Stomach (tissue), 9 donors: ENCODE measurements around the gene SNAPC2. TPM values are rescaled to one million over a fixed set of nuclear protein-coding genes. Genes with fewer than 3 reads are reported as not detected.
"Not testable (repeated sequence)": the region's sequence is repeated elsewhere in the genome, so short reads cannot be mapped to it uniquely, and the experiment has no call there.

Experiments
- DNase-seq, 2 donors: peaks; one replicate each; pipeline versions ENCODE4 v3.0.0 to v3.0.0-alpha.2; 2013 to 2019
- H3K27ac ChIP-seq, 5 donors: fragments of 200-600 bp in 4 of 5; sonication (generic) in 4 of 5; one replicate each; pipeline ENCODE4 v1.5.1; 2013 to 2019; ENCODE audit warnings: mild to moderate bottlenecking in 1 of 5, moderate library complexity in 1 of 5
- H3K27me3 ChIP-seq, 3 donors: fragments of 200-600 bp; sonication (generic); one replicate each; pipeline ENCODE4 v1.5.1; 2017 to 2019; ENCODE audit warnings: mixed run types in 1 of 3
- H3K36me3 ChIP-seq, 4 donors: fragments of 200-600 bp; sonication (generic); 1 replicate in 3 of 4; 2 replicates in 1 of 4; pipeline ENCODE4 v1.5.1; 2016 to 2019
- H3K4me1 ChIP-seq, 4 donors: fragments of 200-600 bp; sonication (generic); one replicate each; pipeline ENCODE4 v1.5.1; 2016 to 2019
- H3K4me3 ChIP-seq, 4 donors: fragments of 200-600 bp; sonication (generic) in 3 of 4; one replicate each; pipeline ENCODE4 v1.5.1; 2016 to 2019; ENCODE audit warnings: mild to moderate bottlenecking in 1 of 4
- H3K9me3 ChIP-seq, 4 donors: fragments of 200-600 bp; sonication (generic); one replicate each; pipeline ENCODE4 v1.5.1; 2016 to 2019
- CTCF ChIP-seq, 7 experiments: fragments of 450-650 bp in 4 of 7; fragments of 200-600 bp in 3 of 7; sonication (generic) in 3 of 7; IDR thresholded peaks; one replicate each; pipeline ENCODE4 v1.5.1; 2016 to 2019; ENCODE audit warnings: antibody characterized with exemption in 7 of 7, control low read depth in 2 of 7, mild to moderate bottlenecking in 1 of 7
- EP300 ChIP-seq: sonication (generic); formaldehyde crosslinking; IDR thresholded peaks from one replicate; pipeline ENCODE4 v1.6.1; 2017; ENCODE audit warnings: antibody characterized with exemption
- POLR2A ChIP-seq, 4 donors: fragments of 450-650 bp; IDR thresholded peaks; one replicate each; pipeline ENCODE4 v1.6.1; 2016; ENCODE audit warnings: antibody characterized with exemption in 4 of 4, control low read depth in 2 of 4, mild to moderate bottlenecking in 1 of 4, moderate library complexity in 1 of 4
- POLR2AphosphoS5 ChIP-seq, 3 donors: sonication (generic); formaldehyde crosslinking; IDR thresholded peaks; one replicate each; pipeline ENCODE4 v1.6.1; 2016; ENCODE audit warnings: antibody characterized with exemption in 3 of 3
- WGBS, 5 donors: extraction: QIAGEN DNeasy Blood & Tissue Kit in 3 of 5; methylation state at CpG; one replicate each; pipeline versions ENCODE4 v1.1.5 to v1.1.7; 2013 to 2018; 5-methylcytosine and 5-hydroxymethylcytosine counted together
- intact Hi-C: fragments of 100-400 bp; cut with DNase I; formaldehyde crosslinking; loops from one replicate; pipeline ENCODE4 v1.15.1; 2023; ENCODE audit warnings: low total_unique reads
- polyA plus RNA-seq, 3 donors: library from polyadenylated mRNA; stranded (reverse); fragments of 200-250 nt; gene quantifications; one replicate each; pipeline ENCODE4 v1.2.3, GENCODE V29; 2013
- total RNA-seq, 5 donors: library from RNA; depleted of rRNA; stranded (reverse); fragments of >200 nt; gene quantifications; one replicate each; pipeline versions ENCODE4 v1.1.0 to v1.2.3, GENCODE V29; 2014 to 2016
- donor health status: healthy with polysubstance abuse.
- donor health status: Bipolar disorder and iron deficiency.
- donor health status: healthy.

Gene SNAPC2
- total and polyA plus RNA-seq, 8 donors: 2.3 to 22.8 (median 14.9) TPM

- Histone ChIP-seq H3K27ac (peak within 1 kb of the TSS; percentile 9 to 75 (median 69)), H3K4me1 (peaks cover 0 to 14% (median 12%) of the 10 kb centered on the region in 4 donors), H3K27me3 (peaks cover 0 to 65% (median 10%) of the 10 kb centered on the region in 3 donors), H3K36me3 (no peaks in the 10 kb centered on the region), H3K4me3 (peak within 1 kb of the TSS; percentile 41 to 53 (median 46)), H3K9me3 (no peaks in the 10 kb centered on the region)
- peak; percentile 79 to 89 for DNase-seq
- WGBS, 5 donors: 6 to 15% (median 7%) methylated on average over 27 to 53 of the region's 53 CpGs
- intact Hi-C loops: no loop called here
- TF ChIP-seq EP300 (no peak), POLR2AphosphoS5 (IDR thresholded peaks at IDR 0.05) (peak in 2 of 3 donors; percentile 56 to 62), CTCF (IDR thresholded peaks at IDR 0.05) (no peak)
These were observed 31.9 kb upstream of the SNAPC2 start, which contains the start of gene LRRC8E for GRCh38 chr19:7888145-7888825. Gene LRRC8E, plus strand, starts transcription at chr19:7888510. Its CDS starts 7,094 bp downstream, at chr19:7895604.

DNA sequence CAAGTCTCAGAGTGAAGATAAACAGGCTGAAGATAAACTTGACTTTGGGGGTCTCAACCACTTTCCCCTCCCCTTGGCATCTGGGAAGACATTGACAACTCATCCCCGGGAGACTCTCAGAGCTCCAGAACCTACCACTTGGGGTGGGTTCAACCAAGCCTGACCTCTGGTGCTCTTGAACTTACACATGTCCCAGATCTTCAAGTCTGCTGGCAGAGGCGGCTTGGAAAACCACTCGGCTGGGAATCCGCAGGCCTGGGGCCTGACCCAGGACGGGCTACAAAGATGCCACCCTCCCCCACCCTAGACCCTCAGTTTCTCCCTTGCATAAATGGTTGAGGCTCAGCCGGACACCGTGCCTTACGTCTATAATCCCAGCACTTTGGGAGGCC is 31.3 kb upstream of the SNAPC2 start:
- TF ChIP-seq POLR2AphosphoS5 (IDR thresholded peaks at IDR 0.05) (no peak), POLR2A (IDR thresholded peaks at IDR 0.05) (no peak), EP300 (no peak), CTCF (IDR thresholded peaks at IDR 0.05) (no peak)
- DNase-seq: no peak
- Histone ChIP-seq H3K4me1 (peaks cover 0 to 14% (median 12%) of the 10 kb centered on the region in 4 donors), H3K27ac (peak overlapping the region in 3 of 5 donors; percentile 69 to 75 (median 73)), H3K9me3 (no peaks in the 10 kb centered on the region), H3K27me3 (peaks cover 0 to 70% (median 10%) of the 10 kb centered on the region in 3 donors), H3K4me3 (peak overlapping the region; percentile 41 to 53 (median 46)), H3K36me3 (no peaks in the 10 kb centered on the region)
- intact Hi-C loops: no loop called here
- WGBS, 5 donors: 66 to 74% (median 70%) methylated on average over 7 to 8 of the region's 8 CpGs

DNA sequence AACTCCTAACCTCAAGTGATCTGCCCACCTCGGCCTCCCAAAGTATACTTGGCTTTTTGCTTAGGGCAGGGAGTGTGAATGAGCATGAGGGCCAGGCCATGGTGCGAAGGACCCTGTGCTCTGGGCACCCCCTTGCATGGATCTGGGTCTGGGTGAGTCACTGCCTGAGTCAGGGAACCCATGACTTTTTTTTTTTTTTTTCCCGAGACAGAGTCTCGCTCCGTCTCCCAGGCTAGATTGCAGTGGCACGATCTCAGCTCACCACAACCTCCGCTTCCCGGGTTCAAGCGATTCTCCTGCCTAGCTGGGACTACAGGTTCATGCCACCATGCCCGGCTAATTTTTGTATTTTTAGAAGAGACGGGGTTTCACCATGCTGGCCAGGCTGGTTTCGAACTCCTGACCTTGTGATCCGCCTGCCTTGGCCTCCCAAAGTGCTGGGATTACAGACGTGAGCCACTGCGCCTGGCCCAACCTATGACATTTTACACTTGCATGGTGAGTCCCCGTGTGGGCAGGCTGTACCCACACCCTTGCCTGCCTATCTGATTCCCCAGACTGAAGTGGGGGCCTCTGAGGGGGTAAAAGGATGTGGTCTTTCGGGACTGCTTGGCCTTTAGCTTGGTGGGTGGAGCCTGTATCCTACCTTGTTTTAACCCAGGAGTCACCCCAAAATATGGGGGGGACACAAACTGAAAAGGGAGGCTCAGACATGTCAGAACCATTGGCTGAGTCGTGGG is 26.6 kb upstream of the SNAPC2 start:
- H3K4me3 ChIP-seq, intact Hi-C loops, H3K36me3 ChIP-seq, H3K9me3 ChIP-seq, H3K27ac ChIP-seq, DNase-seq: not testable (repeated sequence)
- Histone ChIP-seq H3K27me3 (peaks cover 0 to 65% (median 1%) of the 10 kb centered on the region in 3 donors), H3K4me1 (peaks cover 0 to 23% (median 11%) of the 10 kb centered on the region in 4 donors)
- WGBS, 5 donors: 78 to 89% (median 85%) methylated on average over 18 of the region's 18 CpGs

DNA sequence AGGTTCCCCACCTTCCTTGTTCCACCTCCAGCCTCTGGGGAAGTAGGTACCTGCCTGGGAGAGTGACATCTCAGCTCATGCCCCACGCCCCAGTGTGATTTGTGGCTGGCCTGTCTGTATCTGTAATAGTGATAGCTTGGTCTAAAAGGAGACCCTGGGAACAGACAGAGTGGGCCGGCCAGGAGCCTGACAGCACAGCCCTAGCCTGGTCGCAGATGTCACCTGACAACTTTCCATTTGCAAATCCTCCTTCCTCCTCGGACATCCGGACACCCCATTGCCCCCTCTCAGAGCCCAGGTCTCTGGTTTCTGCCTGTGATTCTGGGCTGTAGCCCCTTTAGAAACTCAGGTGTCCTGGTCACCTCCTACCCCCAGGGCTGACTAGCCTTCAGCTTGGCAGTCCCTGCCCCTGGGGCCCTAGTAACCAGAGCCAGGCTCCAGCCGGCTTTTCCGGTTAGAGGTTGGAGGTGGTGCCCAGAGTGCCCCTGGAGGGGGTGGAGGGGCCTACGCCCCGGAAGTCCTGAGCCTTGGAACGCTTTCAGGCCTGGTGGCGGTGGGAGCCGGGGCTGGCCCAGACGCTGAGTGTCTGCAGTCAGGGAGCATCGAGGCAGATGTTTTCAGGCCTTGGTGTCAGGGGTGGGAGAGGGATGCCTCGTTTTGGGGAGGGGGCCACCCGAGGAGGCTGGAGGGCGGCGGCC is 25.4 kb upstream of the SNAPC2 start:
- Histone ChIP-seq H3K9me3 (no peaks in the 10 kb centered on the region), H3K27me3 (peaks cover 0 to 53% (median 0%) of the 10 kb centered on the region in 3 donors), H3K27ac (peak overlapping the region in 2 of 5 donors; percentile 23 to 41), H3K4me1 (peaks cover 0 to 14% (median 5%) of the 10 kb centered on the region in 4 donors), H3K36me3 (peaks cover 0 to 11% (median 7%) of the 10 kb centered on the region in 4 donors), H3K4me3 (peak overlapping the region in 1 of 4 donors; percentile 3)
- peak; percentile 73 to 86 for DNase-seq
- 26 to 47% (median 34%) methylated on average over 12 to 18 of the region's 18 CpGs for WGBS, 5 donors
- intact Hi-C loops: no loop called here
- no peak for TF ChIP-seq POLR2A (IDR thresholded peaks at IDR 0.05)
- TF ChIP-seq POLR2AphosphoS5 (IDR thresholded peaks at IDR 0.05): peak in 1 of 3 donors; percentile 48
- no peak for TF ChIP-seq CTCF (IDR thresholded peaks at IDR 0.05)
